Adrenal gland (tissue), 5 donors: ENCODE data around the gene ENPP3.

Source experiments
- POLR2A ChIP-seq, 2 donors: fragments of 450-650 bp; IDR thresholded peaks; one replicate each; pipeline ENCODE4 v1.6.1; 2017; ENCODE audit warnings: antibody characterized with exemption in 2 of 2, mild to moderate bottlenecking in 2 of 2, moderate library complexity in 1 of 2
- TF ChIP-seq, protein P1 (sequence below), 6 experiments: fragments of 450-650 bp in 4 of 6; fragments of 200-600 bp in 2 of 6; sonication (generic) in 1 of 6; IDR thresholded peaks; 1 replicate in 5 of 6; 2 replicates in 1 of 6; pipeline versions ENCODE4 v1.5.1 to v1.8.0; 2016 to 2021; ENCODE audit warnings: antibody characterized with exemption in 6 of 6, mild to moderate bottlenecking in 2 of 6, moderate library complexity in 1 of 6
- donor health status: DM: no; HTN: no; CAD: no.

DNA sequence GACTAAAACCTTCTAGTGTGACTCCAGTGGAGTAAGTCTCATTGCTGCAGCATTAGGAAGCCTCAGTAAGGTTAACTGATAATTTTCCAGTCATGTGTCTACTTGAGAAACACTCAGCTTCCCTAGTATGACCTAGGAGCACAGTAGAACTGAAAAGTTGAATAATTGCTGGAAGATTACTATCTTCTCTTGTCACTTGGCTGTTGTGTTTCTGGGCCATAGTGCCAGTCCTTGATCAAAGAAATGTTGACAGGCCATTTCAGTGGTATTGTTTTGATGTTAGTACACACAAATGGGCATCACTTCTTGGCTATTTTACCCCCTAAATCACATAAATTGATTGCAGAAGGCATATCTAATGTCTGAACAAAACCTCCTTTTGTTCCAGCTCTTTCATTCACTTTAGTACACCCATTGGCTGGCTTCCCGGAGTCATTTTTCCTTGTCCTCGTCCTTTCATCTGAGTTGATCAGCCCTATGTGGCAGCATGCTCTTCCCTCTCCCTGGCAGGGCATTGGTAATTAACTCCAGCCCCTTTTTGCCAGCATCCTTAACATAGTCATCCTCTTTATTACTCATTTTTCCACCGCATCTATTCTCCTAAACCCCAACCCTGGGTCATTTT is 6.0 kb downstream of the ENPP3 start:
- TF ChIP-seq, protein P1, sequence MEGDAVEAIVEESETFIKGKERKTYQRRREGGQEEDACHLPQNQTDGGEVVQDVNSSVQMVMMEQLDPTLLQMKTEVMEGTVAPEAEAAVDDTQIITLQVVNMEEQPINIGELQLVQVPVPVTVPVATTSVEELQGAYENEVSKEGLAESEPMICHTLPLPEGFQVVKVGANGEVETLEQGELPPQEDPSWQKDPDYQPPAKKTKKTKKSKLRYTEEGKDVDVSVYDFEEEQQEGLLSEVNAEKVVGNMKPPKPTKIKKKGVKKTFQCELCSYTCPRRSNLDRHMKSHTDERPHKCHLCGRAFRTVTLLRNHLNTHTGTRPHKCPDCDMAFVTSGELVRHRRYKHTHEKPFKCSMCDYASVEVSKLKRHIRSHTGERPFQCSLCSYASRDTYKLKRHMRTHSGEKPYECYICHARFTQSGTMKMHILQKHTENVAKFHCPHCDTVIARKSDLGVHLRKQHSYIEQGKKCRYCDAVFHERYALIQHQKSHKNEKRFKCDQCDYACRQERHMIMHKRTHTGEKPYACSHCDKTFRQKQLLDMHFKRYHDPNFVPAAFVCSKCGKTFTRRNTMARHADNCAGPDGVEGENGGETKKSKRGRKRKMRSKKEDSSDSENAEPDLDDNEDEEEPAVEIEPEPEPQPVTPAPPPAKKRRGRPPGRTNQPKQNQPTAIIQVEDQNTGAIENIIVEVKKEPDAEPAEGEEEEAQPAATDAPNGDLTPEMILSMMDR (IDR thresholded peaks at IDR 0.05), result no peak
- TF ChIP-seq POLR2A (IDR thresholded peaks at IDR 0.05), result no peak
